Measurements from ENCODE around the gene FGGY.

Gene FGGY

DNA sequence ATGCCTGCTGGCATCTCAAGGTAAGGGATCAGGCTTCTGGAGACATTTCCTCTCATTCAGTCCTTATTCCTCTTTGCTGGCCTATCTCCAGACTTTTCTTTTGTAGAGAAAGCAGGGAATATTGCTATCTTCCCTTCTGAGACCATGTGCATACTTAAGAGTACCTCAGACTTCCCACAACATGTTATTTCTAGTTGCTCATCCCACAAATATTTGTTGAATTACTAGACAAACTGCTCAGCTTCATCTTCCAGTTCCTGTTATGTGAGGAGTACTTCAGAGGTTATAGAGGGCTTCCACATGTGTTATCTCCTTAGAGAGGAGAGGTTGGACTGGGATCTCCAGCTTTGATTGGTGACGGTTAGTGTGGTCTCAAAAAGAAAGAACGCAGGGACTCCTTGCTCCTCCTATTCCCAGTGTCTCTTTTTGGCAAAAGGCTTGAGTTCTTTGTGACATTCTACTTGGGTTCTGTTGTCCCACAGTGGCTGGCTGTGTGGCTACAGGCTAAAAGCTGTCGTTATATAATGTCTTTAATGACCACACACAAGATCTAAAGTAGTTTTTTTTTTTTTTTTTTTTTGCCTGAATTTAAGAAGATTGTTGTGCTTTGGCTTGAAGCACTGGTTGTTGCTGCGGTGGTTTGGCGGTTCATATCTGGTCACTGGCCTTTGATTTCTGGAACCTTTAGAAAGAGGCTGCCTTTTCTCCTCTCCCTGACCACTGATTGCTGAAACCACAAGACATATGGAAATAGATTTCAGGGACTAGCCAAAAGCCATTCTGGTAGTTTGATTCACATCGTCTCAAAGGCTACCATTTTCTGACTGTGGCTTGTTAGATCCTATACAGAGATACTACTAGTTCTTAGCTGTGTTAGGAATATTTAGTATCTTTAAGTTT is 78.7 kb downstream of the FGGY start:
- H3K4me1 ChIP-seq = no peaks in the 10 kb centered on the region
- TF ChIP-seq, protein P1, sequence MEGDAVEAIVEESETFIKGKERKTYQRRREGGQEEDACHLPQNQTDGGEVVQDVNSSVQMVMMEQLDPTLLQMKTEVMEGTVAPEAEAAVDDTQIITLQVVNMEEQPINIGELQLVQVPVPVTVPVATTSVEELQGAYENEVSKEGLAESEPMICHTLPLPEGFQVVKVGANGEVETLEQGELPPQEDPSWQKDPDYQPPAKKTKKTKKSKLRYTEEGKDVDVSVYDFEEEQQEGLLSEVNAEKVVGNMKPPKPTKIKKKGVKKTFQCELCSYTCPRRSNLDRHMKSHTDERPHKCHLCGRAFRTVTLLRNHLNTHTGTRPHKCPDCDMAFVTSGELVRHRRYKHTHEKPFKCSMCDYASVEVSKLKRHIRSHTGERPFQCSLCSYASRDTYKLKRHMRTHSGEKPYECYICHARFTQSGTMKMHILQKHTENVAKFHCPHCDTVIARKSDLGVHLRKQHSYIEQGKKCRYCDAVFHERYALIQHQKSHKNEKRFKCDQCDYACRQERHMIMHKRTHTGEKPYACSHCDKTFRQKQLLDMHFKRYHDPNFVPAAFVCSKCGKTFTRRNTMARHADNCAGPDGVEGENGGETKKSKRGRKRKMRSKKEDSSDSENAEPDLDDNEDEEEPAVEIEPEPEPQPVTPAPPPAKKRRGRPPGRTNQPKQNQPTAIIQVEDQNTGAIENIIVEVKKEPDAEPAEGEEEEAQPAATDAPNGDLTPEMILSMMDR (IDR thresholded peaks at IDR 0.05; ENCODE audit: low read depth, low read length) = no peak
- no peak overlapping the region for H3K4me3 ChIP-seq (ENCODE audit: low read depth, low read length)
- H3K27me3 ChIP-seq = no peaks in the 10 kb centered on the region
- no peak for DNase-seq
- H3K9me3 ChIP-seq = no peaks in the 10 kb centered on the region
- H3K36me3 ChIP-seq = no peaks in the 10 kb centered on the region

DNA sequence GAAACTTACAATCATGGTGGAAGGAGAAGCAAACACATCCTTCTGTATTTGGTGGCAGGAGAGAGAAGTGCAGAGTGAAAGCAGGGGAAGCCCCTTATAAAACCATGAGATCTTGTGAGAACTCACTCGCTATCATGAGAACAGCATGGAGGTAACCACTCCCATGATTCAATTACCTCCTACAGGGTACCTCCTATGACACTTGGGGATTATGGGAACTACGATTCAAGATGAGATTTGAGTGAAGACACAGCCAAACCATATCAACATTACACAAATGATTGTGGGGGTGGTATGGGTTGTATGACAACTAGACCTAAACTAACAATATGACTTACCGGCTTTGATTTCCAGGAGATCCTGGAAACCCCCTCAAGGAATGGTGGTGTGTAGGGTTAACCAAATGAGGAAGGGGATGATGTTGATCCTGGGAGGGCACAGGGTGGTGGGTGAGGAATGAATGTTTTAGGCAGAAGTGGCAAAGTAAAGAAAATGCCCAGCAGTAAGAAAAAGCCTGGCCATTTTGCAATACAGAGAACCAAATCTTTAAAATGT is 80.5 kb downstream of the FGGY start:
- DNase-seq = no peak
- H3K4me3 ChIP-seq (ENCODE audit: low read depth, low read length) = no peak overlapping the region
- no peaks in the 10 kb centered on the region for H3K4me1 ChIP-seq
- TF ChIP-seq, protein P1 (IDR thresholded peaks at IDR 0.05; ENCODE audit: low read depth, low read length) = no peak
- H3K27me3 ChIP-seq = no peaks in the 10 kb centered on the region
- no peaks in the 10 kb centered on the region for H3K9me3 ChIP-seq
- no peaks in the 10 kb centered on the region for H3K36me3 ChIP-seq

DNA sequence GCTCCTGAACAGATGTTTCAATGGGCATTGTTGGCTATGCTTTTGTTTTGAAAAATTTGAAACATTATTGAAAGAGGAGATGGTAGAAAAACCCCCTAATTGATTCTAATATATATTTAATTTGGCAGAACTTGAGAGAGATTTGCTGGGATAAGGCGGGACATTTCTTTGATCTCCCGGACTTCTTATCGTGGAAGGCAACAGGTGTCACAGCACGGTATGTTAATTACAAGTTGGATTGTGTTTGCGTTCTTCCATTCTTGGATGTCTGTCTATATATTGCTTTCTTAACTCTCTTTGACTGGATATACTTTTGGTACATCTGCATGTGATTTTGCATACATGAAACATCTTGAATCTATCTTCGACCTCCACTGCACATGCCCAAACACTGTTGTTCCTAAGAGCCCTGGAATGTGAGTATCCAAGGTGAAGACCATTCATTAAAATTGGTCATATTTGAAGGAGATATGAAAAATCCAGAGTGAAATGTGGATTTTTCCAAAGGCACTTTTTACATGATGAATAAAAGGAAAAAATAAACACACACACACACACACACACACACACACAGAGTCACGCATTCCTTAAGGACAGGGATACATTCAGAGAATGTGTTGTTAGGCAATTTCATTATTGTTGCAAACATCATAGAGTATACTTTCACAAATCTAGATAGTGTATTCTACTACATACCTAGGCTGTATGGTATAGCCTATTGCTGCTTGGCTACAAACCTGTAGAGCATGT is 81.9 kb downstream of the FGGY start:
- H3K36me3 ChIP-seq = no peaks in the 10 kb centered on the region
- TF ChIP-seq, protein P1 (IDR thresholded peaks at IDR 0.05; ENCODE audit: low read depth, low read length) = no peak
- no peaks in the 10 kb centered on the region for H3K4me1 ChIP-seq
- H3K4me3 ChIP-seq (ENCODE audit: low read depth, low read length) = no peak overlapping the region
- no peak for DNase-seq
- H3K27me3 ChIP-seq = no peaks in the 10 kb centered on the region
- H3K9me3 ChIP-seq = no peaks in the 10 kb centered on the region

DNA sequence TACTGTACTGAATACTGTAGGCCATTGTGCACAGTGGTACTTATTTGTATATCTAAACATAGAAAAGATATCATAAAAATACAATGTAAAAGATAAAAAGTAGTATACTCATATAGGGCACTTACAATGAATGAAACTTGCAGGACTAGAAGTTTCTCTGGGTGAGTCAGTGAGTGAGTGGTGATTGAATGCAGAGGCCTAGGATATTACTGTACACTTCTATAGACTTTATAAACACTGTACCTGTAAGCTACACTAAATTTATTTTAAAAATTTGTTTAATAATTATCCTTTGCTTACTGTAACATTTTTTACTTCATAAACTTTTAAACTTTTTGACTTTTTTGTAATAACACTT is 82.5 kb downstream of the FGGY start:
- Histone ChIP-seq H3K36me3 (no peaks in the 10 kb centered on the region), H3K9me3 (no peaks in the 10 kb centered on the region), H3K27me3 (no peaks in the 10 kb centered on the region), H3K4me3 (ENCODE audit: low read depth, low read length) (no peak overlapping the region), H3K4me1 (no peaks in the 10 kb centered on the region)
- no peak for DNase-seq
- TF ChIP-seq, protein P1 (IDR thresholded peaks at IDR 0.05; ENCODE audit: low read depth, low read length) = no peak

DNA sequence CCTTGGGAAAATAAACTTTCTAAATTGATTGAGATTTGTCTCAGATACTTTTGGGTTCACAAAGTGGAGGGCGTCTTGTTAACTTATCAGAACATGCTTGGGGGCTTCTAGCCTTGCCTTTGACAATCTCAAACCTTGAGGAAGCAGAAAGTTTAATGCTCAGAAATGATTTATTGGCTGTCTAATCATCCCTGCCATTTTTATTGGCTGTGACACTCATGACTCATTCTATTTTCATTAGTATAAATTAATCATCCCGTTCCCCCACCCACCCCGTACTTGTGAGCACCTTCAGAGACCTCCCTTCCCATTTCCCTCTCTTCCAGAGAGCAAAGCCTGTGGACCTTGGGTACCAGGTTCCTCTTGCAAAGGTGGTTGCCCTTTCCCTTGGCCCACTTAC is 87.1 kb downstream of the FGGY start:
- TF ChIP-seq, protein P1 (IDR thresholded peaks at IDR 0.05; ENCODE audit: low read depth, low read length) = no peak
- H3K27me3 ChIP-seq = no peaks in the 10 kb centered on the region
- no peaks in the 10 kb centered on the region for H3K4me1 ChIP-seq
- no peaks in the 10 kb centered on the region for H3K36me3 ChIP-seq
- H3K9me3 ChIP-seq = no peaks in the 10 kb centered on the region
- DNase-seq = no peak
- H3K4me3 ChIP-seq (ENCODE audit: low read depth, low read length) = no peak overlapping the region
